Left ventricle myocardium inferior (tissue), 1 donor: ENCODE measurements around the gene KRT79. TPM values are rescaled to one million over a fixed set of nuclear protein-coding genes. Genes with fewer than 3 reads are reported as not detected.

Experiments used
- DNase-seq: peaks from one replicate; pipeline ENCODE4 v3.0.0-alpha.2; 2020
- H3K27ac ChIP-seq: fragments of 200-600 bp; replicated peaks from 2 replicates; pipeline ENCODE4 v1.8.0; 2021
- H3K27me3 ChIP-seq: fragments of 200-600 bp; 2 replicates; pipeline ENCODE4 v1.8.0; 2021; ENCODE audit warnings: low read depth
- H3K36me3 ChIP-seq: fragments of 200-600 bp; 2 replicates; pipeline ENCODE4 v1.8.0; 2021
- H3K4me1 ChIP-seq: fragments of 200-600 bp; 2 replicates; pipeline ENCODE4 v1.8.0; 2021
- H3K4me3 ChIP-seq: fragments of 200-600 bp; 2 replicates; pipeline ENCODE4 v1.8.0; 2021; ENCODE audit warnings: mild to moderate bottlenecking, moderate library complexity
- H3K9me3 ChIP-seq: fragments of 200-600 bp; replicated peaks from 2 replicates; pipeline ENCODE4 v1.8.0; 2021
- CTCF ChIP-seq: fragments of 200-600 bp; IDR thresholded peaks from 2 replicates; pipeline ENCODE4 v1.8.0; 2021; ENCODE audit warnings: antibody characterized with exemption, mild to moderate bottlenecking, borderline replicate concordance
- intact Hi-C: fragments of 100-400 bp; cut with micrococcal nuclease; formaldehyde crosslinking; loops from one replicate; pipeline ENCODE4 v1.11.0; 2022
- total RNA-seq: library from RNA; stranded (reverse); fragmentation: NEBNext Ultra II Directional; extraction: Animal tissue kit (Norgen Biotek cat#: 25700); gene quantifications from one replicate; pipeline ENCODE4 v1.2.1, GENCODE V29; 2021
- donor health status: DM: no; HTN: yes; CAD: no; lungs with severe emphysema.

The KRT79 gene
- total RNA-seq, 1 donor from 2014 or later: not detected

- Histone ChIP-seq H3K36me3 (no peaks in the 10 kb centered on the region), H3K4me1 (no peaks in the 10 kb centered on the region), H3K9me3 (no peaks in the 10 kb centered on the region), H3K27me3 (peaks cover 76% of the 10 kb centered on the region), H3K27ac (no peak overlapping the region), H3K4me3 (no peak overlapping the region)
- intact Hi-C loops: no loop called here
- no peak for DNase-seq
- no peak for TF ChIP-seq CTCF
Measured at GRCh38 chr12:52772188-52772587, 61.9 kb downstream of the KRT79 start.

GRCh38 chr12:52771505-52771904 is 62.6 kb downstream of the KRT79 start:
- H3K4me3 ChIP-seq: no peak overlapping the region
- peaks cover 75% of the 10 kb centered on the region for H3K27me3 ChIP-seq
- H3K36me3 ChIP-seq: no peaks in the 10 kb centered on the region
- H3K9me3 ChIP-seq: no peaks in the 10 kb centered on the region
- no peak for DNase-seq
- no peak overlapping the region for H3K27ac ChIP-seq
- TF ChIP-seq CTCF: no peak
- intact Hi-C loops: no loop called here
- no peaks in the 10 kb centered on the region for H3K4me1 ChIP-seq

Other genes starting within 250 kb of the KRT79 start
- gene KRT72, start 232.8 kb downstream of the KRT79 start, total RNA-seq: not detected
- gene KRT73, start 215.8 kb downstream of the KRT79 start, total RNA-seq: not detected
- gene KRT2, start 182.1 kb downstream of the KRT79 start, total RNA-seq: not detected
- not detected for gene KRT1, start 153.9 kb downstream of the KRT79 start, total RNA-seq
- not detected for gene KRT77, start 130.8 kb downstream of the KRT79 start, total RNA-seq
- gene KRT76, start 57.0 kb downstream of the KRT79 start, total RNA-seq: not detected
- not detected for gene KRT3, start 38.2 kb downstream of the KRT79 start, total RNA-seq
- not detected for gene KRT4, start 20.2 kb downstream of the KRT79 start, total RNA-seq
- not detected for gene KRT78, start 14.7 kb upstream of the KRT79 start, total RNA-seq
- 63.4 TPM for gene KRT8, start 70.8 kb upstream of the KRT79 start, total RNA-seq
- gene KRT18, start 114.8 kb upstream of the KRT79 start, total RNA-seq: 3.7 TPM
- gene EIF4B, start 172.1 kb upstream of the KRT79 start, total RNA-seq: 390 TPM
- gene TNS2, start 215.8 kb upstream of the KRT79 start, total RNA-seq: 109 TPM
- 49.1 TPM for gene SPRYD3, start 245.1 kb upstream of the KRT79 start, total RNA-seq